Lower leg skin (tissue), 4 donors: Measurements from ENCODE around the gene PRICKLE4. TPM values are rescaled to one million over a fixed set of nuclear protein-coding genes. Genes with fewer than 3 reads are reported as not detected.

Experiments used
- DNase-seq, 2 donors: peaks; one replicate each; pipeline ENCODE4 v3.0.0-alpha.2; 2019; ENCODE audit warnings: low spot score in 2 of 2
- H3K4me3 ChIP-seq: fragments of 200-600 bp; sonication (generic); 2 replicates; pipeline ENCODE4 v1.5.1; 2017; ENCODE audit warnings: mild to moderate bottlenecking, low read depth; ENCODE audit not compliant: poor library complexity, severe bottlenecking
- POLR2A ChIP-seq, 2 donors: fragments of 450-650 bp; IDR thresholded peaks; one replicate each; pipeline ENCODE4 v1.6.1; 2016 to 2017; ENCODE audit warnings: antibody characterized with exemption in 2 of 2, mild to moderate bottlenecking in 1 of 2, moderate library complexity in 1 of 2
- WGBS, 2 donors: methylation state at CpG; one replicate each; pipeline ENCODE4 v1.1.5; 2018; 5-methylcytosine and 5-hydroxymethylcytosine counted together
- intact Hi-C: fragments of 100-400 bp; cut with DNase I; formaldehyde crosslinking; loops from one replicate; pipeline ENCODE4 v1.15.0; 2023; ENCODE audit warnings: low total_unique reads
- total RNA-seq, 4 donors: library from RNA; depleted of rRNA; stranded (reverse); fragments of >200 nt; gene quantifications; one replicate each; pipeline ENCODE4 v1.1.0, GENCODE V29; 2016
- TF ChIP-seq, protein P1 (sequence below), 3 donors: fragments of 450-650 bp; IDR thresholded peaks; one replicate each; pipeline ENCODE4 v1.5.1; 2016; ENCODE audit warnings: antibody characterized with exemption in 3 of 3, mild to moderate bottlenecking in 3 of 3, moderate library complexity in 2 of 3

PRICKLE4 gene
- total RNA-seq, 4 donors from 2014 or later, result 3.2 to 5.0 (median 3.9) TPM

DNA sequence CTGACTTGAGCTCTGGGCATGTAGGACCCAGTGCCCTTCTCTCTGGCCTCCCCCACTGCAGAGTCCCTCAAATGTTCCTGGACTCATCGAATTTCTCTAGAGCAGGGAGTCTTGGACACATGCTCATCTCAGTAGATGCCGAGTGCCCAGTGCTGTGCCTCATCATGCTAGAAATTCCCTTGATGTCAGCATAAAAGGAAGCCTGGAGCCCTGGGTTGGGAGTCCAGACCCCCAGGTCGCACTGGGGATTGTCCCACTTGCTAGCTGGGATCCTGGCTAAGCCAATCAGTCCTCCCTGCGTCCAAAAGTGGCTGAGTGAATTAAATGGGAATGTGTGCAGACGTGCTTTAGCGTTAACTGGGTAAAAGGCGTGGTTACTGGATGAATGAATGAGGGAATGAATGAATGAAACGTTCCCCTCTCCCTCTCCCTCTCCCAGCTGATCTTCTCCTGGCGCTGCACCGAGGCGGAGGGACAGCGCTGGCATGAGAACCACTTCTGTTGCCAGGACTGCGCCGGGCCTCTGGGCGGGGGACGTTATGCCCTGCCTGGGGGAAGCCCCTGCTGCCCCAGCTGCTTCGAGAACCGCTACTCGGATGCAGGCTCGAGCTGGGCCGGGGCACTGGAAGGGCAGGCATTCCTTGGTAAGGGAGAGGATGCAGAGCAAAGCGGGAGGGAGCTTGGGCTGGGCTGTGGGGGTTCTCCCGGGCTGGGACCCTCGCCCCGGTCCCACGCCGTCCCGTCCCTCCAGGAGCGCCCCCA, 5.3 kb downstream of the PRICKLE4 start:
- no peak for DNase-seq
- whole genome bisulfite sequencing, 2 donors, result 8 to 14% methylated on average over 25 to 27 of the region's 29 CpGs
- intact Hi-C loops, result loop anchor here (10.0 kb wide), 1 partner anchor 139 kb away; the partner anchor contains the start of genes BYSL and MED20
- H3K4me3 ChIP-seq, result no peak overlapping the region
- TF ChIP-seq POLR2A (IDR thresholded peaks at IDR 0.05), result no peak
- TF ChIP-seq, protein P1, sequence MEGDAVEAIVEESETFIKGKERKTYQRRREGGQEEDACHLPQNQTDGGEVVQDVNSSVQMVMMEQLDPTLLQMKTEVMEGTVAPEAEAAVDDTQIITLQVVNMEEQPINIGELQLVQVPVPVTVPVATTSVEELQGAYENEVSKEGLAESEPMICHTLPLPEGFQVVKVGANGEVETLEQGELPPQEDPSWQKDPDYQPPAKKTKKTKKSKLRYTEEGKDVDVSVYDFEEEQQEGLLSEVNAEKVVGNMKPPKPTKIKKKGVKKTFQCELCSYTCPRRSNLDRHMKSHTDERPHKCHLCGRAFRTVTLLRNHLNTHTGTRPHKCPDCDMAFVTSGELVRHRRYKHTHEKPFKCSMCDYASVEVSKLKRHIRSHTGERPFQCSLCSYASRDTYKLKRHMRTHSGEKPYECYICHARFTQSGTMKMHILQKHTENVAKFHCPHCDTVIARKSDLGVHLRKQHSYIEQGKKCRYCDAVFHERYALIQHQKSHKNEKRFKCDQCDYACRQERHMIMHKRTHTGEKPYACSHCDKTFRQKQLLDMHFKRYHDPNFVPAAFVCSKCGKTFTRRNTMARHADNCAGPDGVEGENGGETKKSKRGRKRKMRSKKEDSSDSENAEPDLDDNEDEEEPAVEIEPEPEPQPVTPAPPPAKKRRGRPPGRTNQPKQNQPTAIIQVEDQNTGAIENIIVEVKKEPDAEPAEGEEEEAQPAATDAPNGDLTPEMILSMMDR (IDR thresholded peaks at IDR 0.05), result no peak

DNA sequence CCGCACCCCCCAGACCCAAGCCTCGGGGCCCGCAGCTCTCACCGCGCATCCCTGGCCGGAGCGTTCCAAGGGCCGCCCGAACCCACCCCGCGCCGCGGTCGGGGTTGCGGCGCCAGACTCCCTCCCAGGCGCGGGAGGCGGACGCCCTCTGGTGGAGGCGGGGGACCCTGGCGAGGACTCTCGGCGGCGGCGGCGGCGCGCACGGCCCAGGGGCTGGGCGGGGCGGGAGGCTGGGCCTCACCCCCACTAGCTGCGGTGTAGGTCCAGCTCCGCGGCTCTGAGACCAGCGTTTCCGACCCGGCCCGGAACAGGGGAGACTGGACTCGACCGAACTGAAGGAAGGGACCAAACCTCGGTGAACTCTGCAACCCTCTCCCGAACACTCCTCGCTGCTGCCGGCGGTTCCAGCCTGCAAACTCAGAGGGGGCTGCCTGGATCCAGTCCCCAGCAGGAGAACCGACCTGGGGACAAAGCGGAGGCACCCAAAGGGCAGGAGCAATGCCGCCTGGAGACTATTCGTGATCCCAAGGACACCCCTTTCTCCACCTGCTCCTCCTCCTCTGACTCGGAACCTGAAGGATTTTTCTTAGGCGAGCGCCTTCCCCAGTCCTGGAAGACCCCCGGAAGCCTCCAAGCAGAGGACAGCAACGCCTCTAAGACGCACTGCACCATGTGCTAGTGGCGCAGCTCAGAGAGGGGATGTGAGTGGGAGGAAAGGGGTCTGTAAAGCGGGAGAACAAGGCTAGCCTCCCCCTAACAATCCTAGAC, 6.1 kb downstream of the PRICKLE4 start:
- TF ChIP-seq, protein P1 (IDR thresholded peaks at IDR 0.05), result no peak
- TF ChIP-seq POLR2A (IDR thresholded peaks at IDR 0.05), result no peak
- DNase-seq, result peak; percentile 68 to 97
- WGBS, 2 donors, result 0 to 1% methylated on average over 16 to 54 of the region's 58 CpGs
- intact Hi-C loops, result loop anchor here (10.0 kb wide), 1 partner anchor 138 kb away; the partner anchor contains the start of genes BYSL and MED20
- H3K4me3 ChIP-seq, result peak overlapping the region; percentile 73

DNA sequence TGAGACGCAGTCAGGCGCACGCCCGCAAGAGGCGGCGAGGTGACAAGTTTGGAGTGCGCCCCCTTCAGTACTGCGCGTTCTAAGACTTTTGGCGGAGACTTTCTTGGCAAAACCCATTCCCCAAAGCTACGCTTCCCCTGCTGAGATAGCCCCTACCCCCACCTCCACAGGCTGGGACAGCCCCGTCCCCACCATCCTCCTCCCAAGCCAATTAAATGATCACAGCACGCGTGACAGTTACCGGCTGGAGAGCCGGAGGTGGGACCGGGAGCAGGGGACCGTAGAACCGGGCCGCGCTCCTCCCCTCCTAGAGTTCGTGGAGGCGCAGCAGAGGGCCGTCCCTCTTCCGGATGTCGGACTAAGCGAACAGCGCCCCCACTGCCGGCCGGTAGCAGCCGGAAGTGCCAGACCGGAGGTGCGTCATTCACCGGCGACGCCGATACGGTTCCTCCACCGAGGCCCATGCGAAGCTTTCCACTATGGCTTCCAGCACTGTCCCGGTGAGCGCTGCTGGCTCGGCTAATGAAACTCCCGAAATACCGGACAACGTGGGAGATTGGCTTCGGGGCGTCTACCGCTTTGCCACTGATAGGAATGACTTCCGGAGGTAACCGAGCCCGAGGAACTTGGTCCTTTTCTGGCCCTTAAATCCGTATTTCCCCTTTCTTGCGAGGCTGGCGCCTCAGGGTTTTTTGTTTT, 6.8 kb downstream of the PRICKLE4 start, which contains the start of gene TOMM6:
Gene TOMM6, plus strand, starts transcription at position 476 of the 699 bp plus-strand sequence. Its CDS starts 4 bp downstream, at position 480.
- WGBS, 2 donors, result 0 to 1% methylated on average over 36 to 47 of the region's 55 CpGs
- peak; percentile 93 to 99 for DNase-seq
- H3K4me3 ChIP-seq, result peak within 1 kb of the TSS; percentile 73
- intact Hi-C loops, result loop anchor here (10.0 kb wide), 1 partner anchor 137 kb away; the partner anchor contains the start of genes BYSL and MED20
- TF ChIP-seq, protein P1 (IDR thresholded peaks at IDR 0.05), result peak in 1 of 3 donors; percentile 88
- TF ChIP-seq POLR2A (IDR thresholded peaks at IDR 0.05), result peak in 1 of 2 donors; percentile 21

- DNase-seq, result no peak
- 79 to 85% methylated on average over 3 of the region's 3 CpGs for WGBS, 2 donors
- intact Hi-C loops, result loop anchor here (10.0 kb wide), 1 partner anchor 135 kb away; the partner anchor contains the start of genes BYSL and MED20
- no peak for TF ChIP-seq POLR2A (IDR thresholded peaks at IDR 0.05)
- TF ChIP-seq, protein P1 (IDR thresholded peaks at IDR 0.05), result no peak
- H3K4me3 ChIP-seq, result no peak overlapping the region
Observed at GRCh38 chr6:41789390-41789724, 8.8 kb downstream of the PRICKLE4 start.

GRCh38 chr6:41790045-41790444, 9.5 kb downstream of the PRICKLE4 start:
- WGBS, 2 donors, result 92 to 97% methylated on average over 1 of the region's 1 CpG
- DNase-seq, result no peak
- intact Hi-C loops, result no loop called here
- H3K4me3 ChIP-seq, result no peak overlapping the region
- TF ChIP-seq, protein P1 (IDR thresholded peaks at IDR 0.05), result no peak
- TF ChIP-seq POLR2A (IDR thresholded peaks at IDR 0.05), result no peak
